HG03432 (cell line): ENCODE data around the gene ANKRD13D.

Experiments
- ATAC-seq: cut with Tn5 transposase; IDR thresholded peaks from one replicate; pipeline ENCODE4 v1.9.1; 2021; ENCODE audit warnings: mild to moderate bottlenecking, moderate library complexity; ENCODE audit not compliant: unreplicated experiment

ANKRD13D gene

DNA sequence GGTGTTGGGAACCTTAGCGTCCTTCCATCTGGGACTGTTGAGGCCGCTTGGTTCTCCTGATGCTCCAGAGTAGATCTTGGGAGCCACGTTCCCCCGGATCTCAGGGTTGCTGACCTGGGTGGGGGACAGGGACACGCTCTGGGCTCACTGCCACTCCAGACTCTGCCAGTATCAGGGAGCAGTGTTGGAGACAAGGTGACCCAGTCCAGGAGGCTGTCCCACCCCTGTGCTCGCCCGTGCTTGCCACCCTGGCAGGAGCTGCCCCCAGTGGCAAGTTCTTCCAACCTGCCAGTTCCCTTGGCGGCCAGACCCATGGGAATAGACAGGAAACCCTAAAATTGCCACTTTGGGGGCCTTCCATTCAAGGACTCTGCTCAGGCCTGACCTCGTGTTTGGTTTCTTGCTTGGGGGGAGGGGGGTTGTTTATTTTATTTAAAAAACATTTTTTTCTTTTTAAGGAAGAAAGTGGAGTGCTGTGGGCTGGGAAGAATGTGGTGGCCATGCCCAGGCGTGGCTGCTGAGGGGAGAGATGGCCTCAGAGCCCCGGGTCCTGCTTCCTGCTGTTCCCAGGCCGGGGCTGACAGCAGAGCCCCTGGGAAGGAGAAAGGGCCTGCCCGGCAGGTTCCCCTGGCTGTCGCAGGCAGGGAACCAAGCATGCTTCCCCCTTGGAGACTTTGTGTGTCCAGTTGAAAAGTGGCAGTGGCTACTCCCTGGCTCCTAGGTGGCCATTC lies 15.7 kb upstream of the ANKRD13D start:
- ATAC-seq, result no peak

DNA sequence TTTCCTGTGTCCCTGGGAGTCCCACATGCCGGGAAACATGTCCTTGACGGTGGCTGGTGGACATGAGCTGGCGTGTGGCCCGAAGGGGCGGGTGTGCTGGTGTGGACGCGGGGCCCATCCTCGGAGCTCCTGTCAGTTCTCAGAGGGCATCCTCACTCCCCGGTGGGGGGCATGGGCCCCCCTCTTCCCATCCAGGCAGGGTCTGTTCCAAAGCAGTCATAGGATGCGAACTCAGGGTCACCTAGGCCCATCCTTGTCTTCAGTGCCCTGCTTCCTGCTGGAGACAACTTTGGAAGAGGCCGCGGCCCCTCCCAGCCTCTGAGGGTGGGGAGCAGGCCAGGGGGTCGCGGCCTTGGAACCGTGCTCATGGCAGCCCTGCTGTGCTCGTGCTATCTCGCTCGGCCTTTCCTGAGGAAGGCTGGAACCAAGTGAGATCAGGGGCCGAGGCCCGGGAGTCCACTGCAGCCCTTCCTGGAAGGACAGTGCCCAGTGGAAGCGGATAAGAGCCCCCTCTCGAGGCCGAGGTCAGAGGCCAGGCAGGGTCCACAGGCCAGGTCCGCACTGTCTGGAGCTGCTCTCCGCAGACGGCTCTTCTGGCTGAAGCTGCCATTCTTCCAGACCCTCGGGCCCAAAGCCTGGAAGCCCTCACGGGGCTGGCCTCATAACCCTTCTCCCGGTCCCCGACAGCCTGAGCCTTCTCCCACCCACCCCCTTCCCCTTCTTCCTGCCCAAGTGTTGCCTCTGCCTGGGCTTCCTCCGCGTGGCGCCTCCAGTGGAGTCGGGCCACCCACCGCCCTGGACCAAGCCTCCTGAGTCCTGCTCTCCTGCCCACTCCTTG lies 14.1 kb upstream of the ANKRD13D start:
- no peak for ATAC-seq

DNA sequence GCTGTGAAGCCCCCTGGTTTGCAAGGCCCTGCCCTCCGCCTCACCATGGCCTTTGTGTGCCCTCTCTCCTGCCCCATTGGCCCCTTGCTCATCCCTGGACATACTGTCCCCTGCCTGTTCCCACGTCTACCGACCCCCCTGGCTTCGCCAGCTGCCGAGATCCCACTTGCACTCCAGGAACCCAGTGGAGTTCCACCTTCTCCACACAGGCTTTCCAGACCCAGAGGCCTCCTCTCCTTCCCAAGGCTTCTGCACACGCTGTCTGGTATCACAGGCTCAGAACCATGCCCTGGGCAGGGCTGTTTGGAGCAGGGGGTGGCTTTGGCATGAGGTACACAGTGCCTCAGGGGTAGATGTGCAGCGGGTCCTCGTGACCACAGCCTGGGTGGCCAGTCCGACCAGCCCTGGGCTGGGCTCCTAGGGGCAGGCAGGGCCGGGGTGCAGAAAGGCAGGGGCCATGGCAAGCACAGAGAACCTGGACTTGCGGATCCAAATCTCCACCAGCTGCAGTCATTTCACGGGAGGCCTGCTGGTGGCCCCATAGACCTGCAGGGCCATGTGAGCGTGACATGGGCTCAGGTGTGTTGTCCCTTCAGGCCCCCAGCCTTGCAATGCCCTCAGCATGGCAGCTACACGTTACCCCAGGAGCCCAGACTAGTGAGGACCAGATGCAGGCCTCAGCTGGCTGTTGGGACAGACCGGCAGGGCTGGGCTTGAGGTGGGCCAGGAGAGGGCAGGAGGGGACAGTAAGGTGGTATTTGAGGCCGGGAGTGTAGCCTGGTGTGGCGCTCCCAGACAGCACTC lies 13.3 kb upstream of the ANKRD13D start:
- ATAC-seq, result no peak

- ATAC-seq, result no peak
Observed at GRCh38 chr11:67276781-67277230, 12.3 kb upstream of the ANKRD13D start.

DNA sequence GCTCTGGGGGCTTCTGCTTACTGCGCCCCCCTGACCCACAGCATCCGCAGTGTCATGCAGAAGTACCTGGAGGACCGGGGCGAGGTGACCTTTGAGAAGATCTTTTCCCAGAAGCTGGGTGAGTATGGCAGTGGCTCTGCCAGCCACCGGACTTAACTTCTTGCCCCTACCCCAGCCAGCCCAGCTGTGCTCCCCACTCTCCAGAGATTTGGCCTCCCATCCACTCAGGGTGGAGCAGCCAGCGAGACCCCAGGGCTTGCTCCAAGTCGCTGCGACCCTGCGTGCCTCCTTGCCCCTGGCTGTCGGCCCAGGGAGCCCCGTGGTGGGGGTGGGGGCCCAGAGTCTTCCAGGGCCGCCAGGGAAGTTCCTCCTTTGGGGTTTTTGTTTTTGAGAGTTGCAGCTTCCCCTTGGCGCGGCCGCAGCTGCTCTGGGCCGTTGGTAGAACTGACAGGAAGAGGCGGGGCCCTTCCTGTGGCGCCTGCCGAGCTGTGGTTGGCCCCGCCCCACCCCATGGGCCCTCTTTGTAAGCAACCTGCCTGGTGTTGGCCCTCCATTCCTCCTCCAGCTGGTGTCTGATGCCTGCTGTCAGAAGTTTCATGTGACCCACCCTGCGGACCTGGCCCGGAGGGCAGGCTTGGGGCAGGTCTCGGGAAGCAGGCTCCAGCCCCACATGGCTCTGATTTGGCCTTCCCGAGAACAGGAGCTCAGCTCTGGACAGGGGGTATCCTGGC lies 11.7 kb upstream of the ANKRD13D start:
- ATAC-seq, result peak; percentile 80

DNA sequence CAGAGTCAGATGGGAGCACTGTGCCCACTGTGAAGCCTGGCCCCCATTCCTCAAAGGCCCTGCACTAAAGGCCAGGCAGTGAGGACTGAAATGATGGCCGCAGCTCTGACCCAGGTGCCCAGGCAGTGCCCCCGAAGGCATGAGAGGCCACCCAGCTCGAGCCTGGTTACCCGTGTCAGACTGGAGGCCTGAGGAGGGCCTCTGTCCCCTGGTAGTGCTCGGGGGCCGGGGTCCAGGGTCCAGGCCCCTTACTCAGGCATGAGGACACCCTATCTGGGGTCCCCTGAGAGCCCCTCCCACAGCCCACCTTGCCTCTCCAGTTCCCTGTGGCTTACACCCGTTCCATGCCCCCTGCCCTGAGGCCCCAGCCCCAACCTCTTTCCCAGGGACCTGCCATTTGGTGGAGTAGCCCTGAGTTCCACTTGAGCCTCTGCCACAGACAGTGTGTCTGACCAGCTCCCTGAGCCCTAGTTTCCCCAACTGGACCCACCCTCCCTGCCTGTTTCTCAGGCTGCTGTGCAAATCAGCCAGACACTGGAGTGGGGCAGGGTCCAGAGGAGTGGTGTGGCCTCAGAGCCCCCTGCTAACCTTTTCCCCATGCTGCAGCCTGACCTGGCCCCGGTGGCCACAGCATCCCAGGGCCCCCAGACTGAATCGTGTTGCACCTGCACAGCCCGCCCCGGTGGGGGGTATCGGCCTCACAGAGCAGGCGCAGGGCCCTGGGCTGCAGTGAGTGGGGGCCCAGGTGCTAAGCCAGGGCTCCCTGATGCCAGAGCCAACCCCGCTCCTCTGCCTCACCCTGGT lies 10.8 kb upstream of the ANKRD13D start:
- no peak for ATAC-seq

- no peak for ATAC-seq
Observed at GRCh38 chr11:67278939-67279588, 10.0 kb upstream of the ANKRD13D start.

- ATAC-seq, result no peak
Observed at GRCh38 chr11:67279589-67280340, 9.3 kb upstream of the ANKRD13D start.

- ATAC-seq, result no peak
Observed at GRCh38 chr11:67280341-67280787, 8.7 kb upstream of the ANKRD13D start.

DNA sequence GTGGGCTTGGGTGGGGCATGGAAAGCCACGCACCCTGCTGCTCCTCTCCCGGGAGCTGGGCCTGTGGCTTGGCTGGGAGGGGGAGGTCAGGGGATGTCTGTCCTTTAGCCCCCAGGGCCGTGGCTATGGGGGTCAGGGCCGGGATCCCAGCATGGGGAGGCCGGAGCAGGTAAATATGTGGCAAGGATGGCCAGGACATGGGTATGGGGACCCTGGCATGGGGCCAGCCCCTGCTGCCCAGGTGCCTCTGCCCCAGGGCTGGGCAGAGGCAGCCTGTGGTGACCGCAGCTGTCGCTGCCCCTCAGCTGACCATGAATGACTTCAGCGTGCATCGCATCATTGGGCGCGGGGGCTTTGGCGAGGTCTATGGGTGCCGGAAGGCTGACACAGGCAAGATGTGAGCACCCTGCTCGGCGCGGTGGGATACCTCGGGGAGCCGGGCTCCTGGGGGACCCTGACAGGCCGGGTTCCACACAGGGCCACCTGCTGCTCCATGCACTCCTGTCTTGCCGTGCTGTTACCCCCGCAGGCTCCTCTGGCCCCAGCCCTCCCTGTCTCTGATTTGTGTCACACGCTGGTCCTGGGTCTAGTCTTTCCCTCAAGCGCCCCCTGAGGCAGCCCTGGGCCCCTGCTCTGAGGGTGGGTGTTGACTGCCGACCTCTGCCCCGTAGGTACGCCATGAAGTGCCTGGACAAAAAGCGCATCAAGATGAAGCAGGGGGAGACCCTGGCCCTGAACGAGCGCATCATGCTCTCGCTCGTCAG lies 8.1 kb upstream of the ANKRD13D start:
- ATAC-seq, result no peak

- no peak for ATAC-seq
Observed at GRCh38 chr11:67281552-67282150, 7.5 kb upstream of the ANKRD13D start.

DNA sequence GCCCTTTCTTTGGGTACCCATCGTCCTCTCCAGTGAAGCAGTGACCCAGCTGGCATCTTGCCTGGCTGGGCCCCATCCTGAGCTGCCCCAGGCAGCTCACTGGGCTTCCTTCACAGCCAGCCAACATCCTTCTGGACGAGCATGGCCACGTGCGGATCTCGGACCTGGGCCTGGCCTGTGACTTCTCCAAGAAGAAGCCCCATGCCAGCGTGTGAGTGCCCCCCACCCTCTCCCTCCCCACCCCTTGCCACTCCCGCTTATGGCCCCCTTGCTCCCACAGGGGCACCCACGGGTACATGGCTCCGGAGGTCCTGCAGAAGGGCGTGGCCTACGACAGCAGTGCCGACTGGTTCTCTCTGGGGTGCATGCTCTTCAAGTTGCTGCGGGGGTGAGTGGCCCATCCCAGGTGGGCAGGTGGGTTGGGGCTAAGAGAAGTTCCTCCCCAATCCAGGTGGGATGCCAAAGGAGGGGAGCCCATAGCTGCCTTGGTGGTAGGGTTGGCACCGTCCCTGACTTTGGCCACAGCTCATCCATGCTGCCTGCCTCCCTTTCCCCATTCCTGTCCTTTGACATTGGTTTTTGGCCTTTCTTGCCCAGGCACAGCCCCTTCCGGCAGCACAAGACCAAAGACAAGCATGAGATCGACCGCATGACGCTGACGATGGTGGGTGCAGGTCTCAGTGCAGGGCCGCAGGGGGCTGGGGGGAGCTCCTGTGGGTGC lies 6.8 kb upstream of the ANKRD13D start:
- no peak for ATAC-seq

- ATAC-seq, result no peak
Observed at GRCh38 chr11:67282876-67283371, 6.2 kb upstream of the ANKRD13D start.

- ATAC-seq, result no peak
Observed at GRCh38 chr11:67283481-67283963, 5.6 kb upstream of the ANKRD13D start.

GRCh38 chr11:67284811-67285540 lies 4.1 kb upstream of the ANKRD13D start:
- ATAC-seq, result no peak
